Measurements from ENCODE around the gene AATK. TPM values are rescaled to one million over a fixed set of nuclear protein-coding genes. Genes with fewer than 3 reads are reported as not detected.
A peak's percentile ranks its signal among the peaks of the same experiment; 100 is the strongest.

Gene AATK
- total and polyA plus RNA-seq, 2 of the 13 experiments (the other 11 are each of a cell fraction or from before 2014, with no cell fraction given) = 2.9 to 8.4 TPM

GRCh38 chr17:81102352-81102751, 63.7 kb downstream of the AATK start (continued):
- TF ChIP-seq ZNF709 (CRISPR knock-in tag; IDR thresholded peaks at IDR 0.05) = 0 out of 2 replicates have a peak, but pooled peaks have one; percentile 31
- no peak for TF ChIP-seq ZFP36L2 (CRISPR knock-in tag; IDR thresholded peaks at IDR 0.05)
- TF ChIP-seq POLR2A (IDR thresholded peaks at IDR 0.05; ENCODE audit: insufficient read depth in 1 of 2, low read depth in 2 of 2, low read length in 2 of 2) = no peak
- TF ChIP-seq ADNP (CRISPR knock-in tag; IDR thresholded peaks at IDR 0.05) = no peak
- TF ChIP-seq CBFB (CRISPR knock-in tag; IDR thresholded peaks at IDR 0.05) = no peak
- 0 out of 2 replicates have a peak, but pooled peaks have one; percentile 6 for TF ChIP-seq KLF12 (CRISPR knock-in tag; IDR thresholded peaks at IDR 0.05; ENCODE audit: borderline replicate concordance)
- no peak for TF ChIP-seq HHEX (CRISPR knock-in tag; IDR thresholded peaks at IDR 0.05)
- no peak for TF ChIP-seq SKI (IDR thresholded peaks at IDR 0.05; ENCODE audit: partially characterized antibody)

GRCh38 chr17:81101614-81102306, 64.3 kb downstream of the AATK start:
- Histone ChIP-seq H3K4me2 (ENCODE audit: low read depth, low read length) (no peak overlapping the region), H4K20me1 (ENCODE audit: insufficient read depth, low read length) (no peaks in the 10 kb centered on the region), H3K27me3 (ENCODE audit: control insufficient read depth in 1 of 2, insufficient read depth in 2 of 2, low read length in 2 of 2) (no peaks in the 10 kb centered on the region), H2AFZ (ENCODE audit: low read length) (no peak overlapping the region), H3K79me2 (ENCODE audit: insufficient read depth, low read length) (no peaks in the 10 kb centered on the region), H3K9me3 (ENCODE audit: low read length) (no peaks in the 10 kb centered on the region), H3K36me3 (replicated peaks in 1 of 2; ENCODE audit: control insufficient read depth in 1 of 2, insufficient read depth in 2 of 2, low read length in 2 of 2) (peaks cover 11 to 12% of the 10 kb centered on the region in 2 experiments; a peak in 3 of 5 replicates), H3K4me1 (ENCODE audit: insufficient read depth, low read length) (peaks cover 25% of the 10 kb centered on the region), H3K9ac (ENCODE audit: insufficient read depth, low read depth, low read length) (no peak overlapping the region), H3K4me3 (replicated peaks in 1 of 3; ENCODE audit: insufficient read depth in 1 of 3, low read depth in 2 of 3, low read length in 3 of 3) (no peak overlapping the region), H3K27ac (ENCODE audit: extremely low read length, insufficient read depth, low read length) (no peak overlapping the region)
- ATAC-seq = peak; percentile 88
- WGBS (ENCODE audit: low lambda C conversion rate) = 65% methylated on average over 8 of the region's 33 CpGs
- ChIA-PET CTCF (ENCODE audit: low intra/inter-chr PET ratio, low total read pairs) (interaction anchor here (0.7 to 2.6 kb wide), 13 partner anchors 19 to 140 kb away, joined by 3 to 83 read pairs (median 5); partner anchors contain the start of genes BAIAP2 and CHMP6), POLR2A (interaction anchor here (0.7 to 1.0 kb wide), 3 partner anchors 19 to 114 kb away, joined by 3 to 7 read pairs (median 4); no protein-coding TSS in a partner anchor)
- BruUV-seq (replicated peaks) = no TSS peak
- in situ Hi-C loops (cut with HindIII; ENCODE audit: extremely low pct_ligation_motif_present, low pct_unique_long_range_greater_than_20kb) = no loop called here
- intact Hi-C loops (cut with micrococcal nuclease; ENCODE audit: unreplicated experiment) = loop anchor here (1.0 kb wide), 2 partner anchors 78 to 112 kb away; no protein-coding TSS in a partner anchor
- DNase-seq (ENCODE audit: low spot score) = peak; percentile 91
- FAIRE-seq = peak; percentile 97
- no peak for TF ChIP-seq CENPX (CRISPR knock-in tag; IDR thresholded peaks at IDR 0.05)
- no peak for TF ChIP-seq ETS1 (CRISPR knock-in tag; IDR thresholded peaks at IDR 0.05)
- no peak for TF ChIP-seq GLMP (CRISPR knock-in tag; IDR thresholded peaks at IDR 0.05; ENCODE audit: borderline replicate concordance)
- peak; percentile 67 for TF ChIP-seq ZNF883 (CRISPR knock-in tag; IDR thresholded peaks at IDR 0.05; ENCODE audit: not compliant biosample characterization)
- TF ChIP-seq ZNF234 (CRISPR knock-in tag; conservative IDR thresholded peaks at IDR 0.05) = no peak
- TF ChIP-seq AKNA (CRISPR knock-in tag; IDR thresholded peaks at IDR 0.05; ENCODE audit: borderline replicate concordance) = no peak

Measured in HepG2 (cell line).